ENCODE data around the gene CCDC83.

CCDC83 gene

GRCh38 chr11:85855341-85855656 is at the start of gene CCDC83:
TSS of gene CCDC83 (plus strand) at chr11:85855383. CDS start at chr11:85865124, 9,741 bp downstream.
- Histone ChIP-seq H3K27ac (peak within 1 kb of the TSS; percentile 73), H3K4me3 (peak within 1 kb of the TSS; percentile 63)

GRCh38 chr11:85805387-85805786 is 49.8 kb upstream of the CCDC83 start:
- Histone ChIP-seq H3K27ac (no peak overlapping the region), H3K4me3 (no peak overlapping the region), H3K36me3 (no peaks in the 10 kb centered on the region), H3K4me2 (no peak overlapping the region), H4K20me1 (no peaks in the 10 kb centered on the region), H3K9ac (no peak overlapping the region), H3K27me3 (peaks cover 19% of the 10 kb centered on the region), H3K4me1 (peaks cover 6% of the 10 kb centered on the region), H3K9me3 (no peaks in the 10 kb centered on the region)
- no peak for TF ChIP-seq Cebpa-rat (IDR thresholded peaks at IDR 0.05)

More at GRCh38 chr11:85855341-85855656, at the start of gene CCDC83:
- Histone ChIP-seq H3K4me1 (0 out of 2 replicates have a peak, but pooled peaks cover 6% of the 10 kb centered on the region), H3K36me3 (no peaks in the 10 kb centered on the region), H4K20me1 (no peaks in the 10 kb centered on the region), H3K27me3 (no peaks in the 10 kb centered on the region), H3K9me3 (peaks cover 12% of the 10 kb centered on the region), H3K9ac (peak within 1 kb of the TSS; percentile 79), H3K4me2 (peak within 1 kb of the TSS; percentile 68)
- TF ChIP-seq Cebpa-rat (IDR thresholded peaks at IDR 0.05) = no peak

GRCh38 chr11:85806016-85806415 is 49.2 kb upstream of the CCDC83 start:
- no peak overlapping the region for H3K4me2 ChIP-seq
- no peaks in the 10 kb centered on the region for H3K9me3 ChIP-seq
- H3K4me1 ChIP-seq = peaks cover 11% of the 10 kb centered on the region
- peaks cover 25% of the 10 kb centered on the region for H3K27me3 ChIP-seq
- H3K27ac ChIP-seq = no peak overlapping the region
- no peak overlapping the region for H3K4me3 ChIP-seq
- no peak overlapping the region for H3K9ac ChIP-seq
- H4K20me1 ChIP-seq = no peaks in the 10 kb centered on the region
- no peaks in the 10 kb centered on the region for H3K36me3 ChIP-seq
- TF ChIP-seq Cebpa-rat (IDR thresholded peaks at IDR 0.05) = no peak

GRCh38 chr11:85806876-85807275 is 48.3 kb upstream of the CCDC83 start:
- Histone ChIP-seq H3K36me3 (no peaks in the 10 kb centered on the region), H3K27me3 (peaks cover 34% of the 10 kb centered on the region), H4K20me1 (no peaks in the 10 kb centered on the region), H3K27ac (no peak overlapping the region), H3K4me3 (no peak overlapping the region), H3K4me2 (no peak overlapping the region), H3K4me1 (peaks cover 11% of the 10 kb centered on the region), H3K9ac (no peak overlapping the region), H3K9me3 (no peaks in the 10 kb centered on the region)
- no peak for TF ChIP-seq Cebpa-rat (IDR thresholded peaks at IDR 0.05)

- H3K27ac ChIP-seq = no peak overlapping the region
- no peak for TF ChIP-seq Cebpa-rat (IDR thresholded peaks at IDR 0.05)
- no peak overlapping the region for H3K9ac ChIP-seq
- H3K27me3 ChIP-seq = peaks cover 45% of the 10 kb centered on the region
- H3K4me1 ChIP-seq = peaks cover 11% of the 10 kb centered on the region
- H4K20me1 ChIP-seq = no peaks in the 10 kb centered on the region
- H3K4me3 ChIP-seq = no peak overlapping the region
- H3K4me2 ChIP-seq = no peak overlapping the region
- no peaks in the 10 kb centered on the region for H3K36me3 ChIP-seq
- H3K9me3 ChIP-seq = no peaks in the 10 kb centered on the region
Measured at GRCh38 chr11:85809191-85809590, 46.0 kb upstream of the CCDC83 start.

- Histone ChIP-seq H4K20me1 (no peaks in the 10 kb centered on the region), H3K4me2 (peak overlapping the region; percentile 83; the same call in 1 of the 2 replicates), H3K27ac (no peak overlapping the region), H3K4me1 (peaks cover 11% of the 10 kb centered on the region), H3K9ac (no peak overlapping the region), H3K27me3 (peaks cover 45% of the 10 kb centered on the region), H3K36me3 (no peaks in the 10 kb centered on the region), H3K4me3 (0 out of 2 replicates have a peak overlapping the region, but pooled peaks have one; percentile 64), H3K9me3 (no peaks in the 10 kb centered on the region)
- TF ChIP-seq Cebpa-rat (IDR thresholded peaks at IDR 0.05) = no peak
Measured at GRCh38 chr11:85809863-85810262, 45.3 kb upstream of the CCDC83 start.

- no peaks in the 10 kb centered on the region for H4K20me1 ChIP-seq
- no peak for TF ChIP-seq Cebpa-rat (IDR thresholded peaks at IDR 0.05)
- H3K9me3 ChIP-seq = no peaks in the 10 kb centered on the region
- no peak overlapping the region for H3K27ac ChIP-seq
- H3K9ac ChIP-seq = peak overlapping the region; percentile 8; the same call in 1 of the 2 replicates
- H3K36me3 ChIP-seq = no peaks in the 10 kb centered on the region
- peaks cover 11% of the 10 kb centered on the region for H3K4me1 ChIP-seq
- peak overlapping the region; percentile 83 for H3K4me2 ChIP-seq
- H3K27me3 ChIP-seq = peaks cover 45% of the 10 kb centered on the region
- H3K4me3 ChIP-seq = peak overlapping the region; percentile 64
Measured at GRCh38 chr11:85810521-85810870, 44.7 kb upstream of the CCDC83 start.

- peaks cover 45% of the 10 kb centered on the region for H3K27me3 ChIP-seq
- H3K27ac ChIP-seq = no peak within 1 kb of the TSS
- peaks cover 11% of the 10 kb centered on the region for H3K4me1 ChIP-seq
- H4K20me1 ChIP-seq = no peaks in the 10 kb centered on the region
- H3K36me3 ChIP-seq = no peaks in the 10 kb centered on the region
- peak within 1 kb of the TSS; percentile 83 for H3K4me2 ChIP-seq
- no peaks in the 10 kb centered on the region for H3K9me3 ChIP-seq
- H3K9ac ChIP-seq = peak within 1 kb of the TSS; percentile 8; the same call in 1 of the 2 replicates
- peak within 1 kb of the TSS; percentile 64 for H3K4me3 ChIP-seq
- TF ChIP-seq Cebpa-rat (IDR thresholded peaks at IDR 0.05) = no peak
Measured at GRCh38 chr11:85810871-85811611, 44.1 kb upstream of the CCDC83 start, which contains the start of gene SYTL2. TSS of gene SYTL2 (minus strand) at chr11:85811141. CDS start at chr11:85757725, 53,416 bp downstream.

GRCh38 chr11:85811624-85812023 is 43.6 kb upstream of the CCDC83 start:
- Histone ChIP-seq H3K9ac (no peak overlapping the region), H3K4me2 (peak overlapping the region; percentile 83), H3K9me3 (no peaks in the 10 kb centered on the region), H3K4me1 (peaks cover 11% of the 10 kb centered on the region), H4K20me1 (no peaks in the 10 kb centered on the region), H3K4me3 (peak overlapping the region; percentile 64), H3K27ac (no peak overlapping the region), H3K27me3 (peaks cover 45% of the 10 kb centered on the region), H3K36me3 (no peaks in the 10 kb centered on the region)
- no peak for TF ChIP-seq Cebpa-rat (IDR thresholded peaks at IDR 0.05)

GRCh38 chr11:85813721-85814120 is 41.5 kb upstream of the CCDC83 start:
- H3K9me3 ChIP-seq = no peaks in the 10 kb centered on the region
- peaks cover 42% of the 10 kb centered on the region for H3K27me3 ChIP-seq
- H3K4me3 ChIP-seq = no peak overlapping the region
- H3K27ac ChIP-seq = no peak overlapping the region
- no peak for TF ChIP-seq Cebpa-rat (IDR thresholded peaks at IDR 0.05)
- H3K4me1 ChIP-seq = peaks cover 11% of the 10 kb centered on the region
- H3K9ac ChIP-seq = no peak overlapping the region
- H4K20me1 ChIP-seq = no peaks in the 10 kb centered on the region
- H3K4me2 ChIP-seq = no peak overlapping the region
- H3K36me3 ChIP-seq = no peaks in the 10 kb centered on the region

Data from BLaER1 (cell line).